Measurements from ENCODE around the gene ZDHHC3. TPM values are rescaled to one million over a fixed set of nuclear protein-coding genes. Genes with fewer than 3 reads are reported as not detected.
A peak's percentile ranks its signal among the peaks of the same experiment; 100 is the strongest.

ZDHHC3 gene
- total RNA-seq, 1 experiment from 2014 or later: 58.0 TPM

GRCh38 chr3:44976002-44976815 is at the start of gene ZDHHC3, which contains the start of gene EXOSC7 (continued):
- TF ChIP-seq ZNF281 (CRISPR knock-in tag; IDR thresholded peaks at IDR 0.05): 0 out of 2 replicates have a peak, but pooled peaks have one; percentile 32
- no peak for TF ChIP-seq NR1H2 (CRISPR knock-in tag; IDR thresholded peaks at IDR 0.05)
- TF ChIP-seq ZNF396 (CRISPR knock-in tag; IDR thresholded peaks at IDR 0.05; ENCODE audit: borderline replicate concordance): no peak
- no peak for TF ChIP-seq NR3C1 (CRISPR knock-in tag; conservative IDR thresholded peaks at IDR 0.05; ENCODE audit: low read depth)
- TF ChIP-seq NFE2L1 (CRISPR knock-in tag; IDR thresholded peaks at IDR 0.05): 0 out of 2 replicates have a peak, but pooled peaks have one; percentile 38
- no peak for TF ChIP-seq ZMAT4 (CRISPR knock-in tag; IDR thresholded peaks at IDR 0.05)
- peak; percentile 54; the same call in 1 of the 2 replicates for TF ChIP-seq HMGXB4 (CRISPR knock-in tag; IDR thresholded peaks at IDR 0.05)
- TF ChIP-seq FOXP1 (CRISPR knock-in tag; IDR thresholded peaks at IDR 0.05; ENCODE audit: borderline replicate concordance): peak; percentile 70; the same call in 1 of the 2 replicates
- no peak for TF ChIP-seq CDX4 (CRISPR knock-in tag; IDR thresholded peaks at IDR 0.05; ENCODE audit: borderline replicate concordance)
- TF ChIP-seq EMX1 (CRISPR knock-in tag; IDR thresholded peaks at IDR 0.05): no peak
- TF ChIP-seq ATF1 (CRISPR knock-in tag; IDR thresholded peaks at IDR 0.05): peak; percentile 82; the same call in 1 of the 2 replicates
- TF ChIP-seq ZNF416 (CRISPR knock-in tag; IDR thresholded peaks at IDR 0.05): 0 out of 2 replicates have a peak, but pooled peaks have one; percentile 66
- TF ChIP-seq SMAD3 (CRISPR knock-in tag; IDR thresholded peaks at IDR 0.05; ENCODE audit: borderline replicate concordance): no peak
- no peak for TF ChIP-seq ERG (CRISPR knock-in tag; IDR thresholded peaks at IDR 0.05)
- TF ChIP-seq FOXK1 (CRISPR knock-in tag; IDR thresholded peaks at IDR 0.05): peak; percentile 82; the same call in 1 of the 2 replicates
- 0 out of 2 replicates have a peak, but pooled peaks have one; percentile 17 for TF ChIP-seq ESRRA (CRISPR knock-in tag; IDR thresholded peaks at IDR 0.05; ENCODE audit: borderline replicate concordance)
- 0 out of 2 replicates have a peak, but pooled peaks have one; percentile 23 for TF ChIP-seq NR2C2 (CRISPR knock-in tag; IDR thresholded peaks at IDR 0.05)

- H3K36me3 Mint-ChIP-seq: no peaks in the 10 kb centered on the region
- H3K27ac Mint-ChIP-seq: no peak overlapping the region
These were observed 48.7 kb upstream of the ZDHHC3 start for GRCh38 chr3:45024542-45025255.

More at GRCh38 chr3:45024542-45025255, 48.7 kb upstream of the ZDHHC3 start:
- ChIA-PET CTCF (no interaction called here), POLR2A (no interaction called here)
- TF ChIP-seq GRHL2 (CRISPR knock-in tag; IDR thresholded peaks at IDR 0.05; ENCODE audit: insufficient replicate concordance, severe bottlenecking): no peak
- TF ChIP-seq KAT7 (CRISPR knock-in tag; IDR thresholded peaks at IDR 0.05; ENCODE audit: borderline replicate concordance): no peak
- no peak for TF ChIP-seq SP1 (CRISPR knock-in tag; conservative IDR thresholded peaks at IDR 0.05)
- ATAC-seq (no peak), DNase-seq (ENCODE audit: low spot score) (no peak)
- Mint-ChIP-seq H3K4me3 (no peak overlapping the region), H3K4me1 (no peaks in the 10 kb centered on the region), H3K27me3 (ENCODE audit: low read depth) (peaks cover 15% of the 10 kb centered on the region), H3K9me3 (no peaks in the 10 kb centered on the region)
